HG02840 (cell line): ENCODE measurements around the gene U2SURP.

Source experiments
- ATAC-seq: cut with Tn5 transposase; IDR thresholded peaks from one replicate; pipeline ENCODE4 v1.9.1; 2021; ENCODE audit warnings: mild to moderate bottlenecking, moderate library complexity, moderate number of reproducible peaks; ENCODE audit not compliant: unreplicated experiment, low FRiP score

Gene U2SURP

GRCh38 chr3:143095813-143096212, 94.4 kb downstream of the U2SURP start:
- no peak for ATAC-seq

DNA sequence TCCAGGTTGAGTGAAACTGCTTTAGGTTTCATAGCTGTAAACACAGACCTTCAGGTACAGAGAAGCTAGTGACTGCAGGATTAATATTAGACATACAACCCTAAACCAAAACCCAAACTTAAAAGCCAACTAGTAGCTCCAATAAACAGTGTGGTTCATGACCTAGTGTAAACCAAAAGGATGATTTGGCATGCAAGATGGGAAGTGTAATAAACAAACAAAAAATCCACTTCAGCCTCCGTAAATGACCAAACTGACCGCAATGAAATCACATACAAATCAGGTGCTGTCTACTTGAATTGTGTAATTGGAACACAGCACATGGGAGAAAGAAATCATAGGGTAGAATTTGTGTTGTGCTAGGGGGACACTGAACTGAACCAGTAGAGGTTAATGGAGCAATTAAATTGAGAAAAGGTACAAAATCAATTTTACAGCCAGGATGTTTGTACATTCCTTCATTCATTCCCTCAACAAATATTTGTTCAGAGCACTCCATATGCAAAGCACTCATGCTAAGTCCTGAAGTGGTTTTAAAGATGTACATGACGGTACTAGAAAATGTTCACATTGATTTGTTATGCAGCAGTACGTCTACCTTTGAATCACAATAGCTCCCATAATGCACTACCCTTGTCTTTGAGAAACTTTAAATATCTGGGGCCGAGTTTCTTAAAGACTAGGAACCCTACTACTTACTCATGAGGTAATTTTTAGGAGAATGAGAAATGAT, 96.8 kb downstream of the U2SURP start:
- ATAC-seq = no peak

GRCh38 chr3:143099210-143099609, 97.8 kb downstream of the U2SURP start:
- no peak for ATAC-seq

DNA sequence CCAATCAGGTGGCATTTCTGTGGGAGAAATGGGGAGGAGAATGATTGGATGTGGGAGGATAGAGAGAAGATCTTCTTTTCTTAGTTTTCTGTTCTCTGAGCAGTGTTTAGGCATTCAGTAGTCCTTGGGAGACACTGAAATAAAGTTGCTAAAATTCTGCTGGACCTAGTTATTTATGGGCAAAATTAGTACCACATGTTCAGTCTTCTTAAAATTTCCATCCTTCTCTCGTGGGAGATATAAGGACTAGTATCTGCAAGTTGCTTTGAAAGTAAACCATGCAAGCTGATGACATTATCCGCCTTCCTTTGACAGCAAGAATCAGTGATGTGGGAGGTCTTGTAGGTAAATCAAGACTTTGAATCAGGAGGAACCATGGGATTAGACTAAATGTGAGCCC, 98.3 kb downstream of the U2SURP start:
- ATAC-seq = no peak

- no peak for ATAC-seq
Measured at GRCh38 chr3:143100451-143100850, 99.1 kb downstream of the U2SURP start.

DNA sequence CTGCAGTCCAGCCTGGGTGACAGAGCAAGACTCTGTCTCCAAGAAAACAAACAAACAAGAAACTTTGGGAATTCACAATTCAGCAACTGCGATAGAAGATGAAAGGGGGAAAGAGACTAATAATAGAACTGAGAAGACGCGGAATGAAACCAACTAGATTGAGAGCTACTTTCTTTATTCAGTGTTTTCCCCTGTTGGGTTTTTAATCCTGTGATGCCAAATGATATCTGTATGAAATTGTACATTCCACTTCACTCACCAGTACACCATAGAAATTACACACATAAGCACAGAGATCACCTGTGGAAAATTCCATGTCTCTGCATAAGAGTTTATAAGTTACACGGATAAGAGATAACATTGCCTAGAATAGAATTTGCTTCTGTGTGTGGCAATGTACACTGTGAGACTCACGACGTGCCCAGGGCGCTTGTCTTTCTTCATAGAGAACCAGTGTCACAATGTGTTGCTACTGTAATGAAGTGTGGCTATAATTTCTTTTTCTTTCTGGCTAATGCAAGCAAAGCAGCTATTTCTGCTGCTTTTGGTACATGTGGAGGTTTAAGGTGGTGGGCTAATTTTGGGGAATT, 100.5 kb downstream of the U2SURP start:
- ATAC-seq = no peak

DNA sequence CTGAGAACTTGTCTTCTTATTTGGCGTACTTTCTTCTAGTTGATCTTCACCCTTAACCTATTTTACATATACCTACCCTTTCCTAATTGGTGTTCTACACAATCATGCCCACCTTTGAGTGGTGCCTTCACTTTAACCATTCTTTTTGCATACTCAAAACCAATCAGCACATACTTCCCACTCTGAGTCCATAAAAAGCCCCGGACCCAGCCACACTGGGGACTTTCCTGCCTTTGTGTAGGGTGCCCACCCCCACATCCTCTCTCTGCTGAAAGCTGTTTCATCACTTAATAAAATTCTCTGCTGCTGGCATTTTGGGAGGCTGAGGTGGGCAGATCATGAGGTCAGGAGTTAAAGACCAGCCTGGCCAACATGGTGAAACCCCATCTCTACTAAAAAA, 102.3 kb downstream of the U2SURP start:
- no peak for ATAC-seq

DNA sequence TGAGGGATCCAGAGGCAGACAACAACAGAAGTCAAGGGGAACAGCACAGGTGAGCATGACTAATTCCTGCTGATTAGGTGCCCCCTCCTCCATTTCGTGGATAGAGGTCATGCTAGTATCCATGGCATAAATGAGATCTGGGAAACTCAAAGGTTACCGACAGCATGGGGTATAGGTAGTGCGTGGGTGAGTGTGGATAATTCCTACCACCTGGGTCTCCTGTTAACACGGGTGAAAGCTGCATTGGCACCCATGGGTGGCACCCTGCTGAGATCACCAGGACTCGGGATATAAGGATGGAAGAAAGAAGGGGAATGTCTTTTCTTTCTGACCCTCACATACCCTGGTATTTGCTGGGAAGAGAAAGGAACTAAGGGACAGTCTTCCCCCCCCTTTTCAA, 103.8 kb downstream of the U2SURP start:
- no peak for ATAC-seq

DNA sequence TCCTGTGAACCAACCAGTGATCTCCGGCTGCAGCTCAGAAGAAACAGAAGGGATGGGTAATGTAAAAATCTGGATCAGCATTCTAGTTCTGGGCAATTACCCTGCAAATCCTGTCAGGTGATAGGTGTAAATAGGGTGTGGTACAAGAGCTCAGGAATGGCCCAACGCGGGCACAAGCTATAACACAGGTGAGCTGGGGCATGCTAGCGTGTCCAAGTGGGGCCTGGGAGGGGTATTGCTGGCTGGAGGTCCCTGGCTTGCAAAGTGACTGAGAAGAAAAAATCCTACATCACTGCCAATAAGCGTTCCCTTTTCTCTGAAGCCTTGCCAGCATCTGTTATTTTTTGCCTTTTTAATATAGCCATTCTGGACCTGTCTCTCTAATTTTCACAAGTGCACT, 108.5 kb downstream of the U2SURP start:
- no peak for ATAC-seq
